ENCODE results near the gene HOXD4. TPM values are rescaled to one million over a fixed set of nuclear protein-coding genes. Genes with fewer than 3 reads are reported as not detected.

Gene HOXD4
- total RNA-seq, 1 experiment from 2014 or later = 1.2 TPM

DNA sequence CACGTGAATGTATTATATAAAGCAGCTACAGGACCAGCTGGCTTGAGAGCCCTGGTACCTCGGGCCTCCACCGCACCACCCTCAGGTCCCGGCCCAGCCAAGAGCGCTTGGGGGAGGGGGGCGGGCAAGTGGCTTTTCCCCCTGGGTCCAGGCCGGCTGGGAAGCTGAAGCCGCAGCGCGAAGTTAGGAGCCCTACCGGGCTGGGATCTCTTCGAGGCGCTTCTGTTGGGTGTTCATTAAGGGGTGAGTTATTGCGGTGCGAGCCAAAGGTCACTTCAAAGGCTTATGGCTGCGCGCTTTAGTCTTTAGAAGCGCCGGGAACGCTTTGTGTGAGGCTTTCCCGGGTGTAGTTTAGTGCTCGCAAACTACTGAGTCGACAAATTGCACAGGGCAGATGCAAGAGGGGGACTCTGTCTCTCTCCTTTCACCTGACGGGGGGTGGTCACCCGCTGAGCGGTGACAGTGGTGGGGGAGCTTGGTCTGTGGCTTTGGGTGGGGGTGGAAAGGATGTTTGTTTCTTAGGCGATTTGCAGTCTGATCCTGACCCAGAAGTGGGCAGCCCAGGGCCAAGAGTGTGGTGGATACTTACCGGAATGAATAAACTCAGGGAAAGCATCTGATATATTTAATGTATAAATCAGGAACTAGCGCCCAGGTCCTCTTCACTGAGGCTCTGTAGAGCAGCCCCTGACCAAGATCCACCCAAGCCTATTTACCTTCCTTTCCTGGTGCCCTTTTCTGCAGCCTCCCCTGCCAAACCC, 11.7 kb downstream of the HOXD4 start:
- peaks cover 9% of the 10 kb centered on the region for H3K9me3 Mint-ChIP-seq (ENCODE audit: unreplicated experiment)
- no peak for DNase-seq
- no peaks in the 10 kb centered on the region for H3K4me1 Mint-ChIP-seq (ENCODE audit: low read depth, unreplicated experiment)
- TF ChIP-seq, protein P1, sequence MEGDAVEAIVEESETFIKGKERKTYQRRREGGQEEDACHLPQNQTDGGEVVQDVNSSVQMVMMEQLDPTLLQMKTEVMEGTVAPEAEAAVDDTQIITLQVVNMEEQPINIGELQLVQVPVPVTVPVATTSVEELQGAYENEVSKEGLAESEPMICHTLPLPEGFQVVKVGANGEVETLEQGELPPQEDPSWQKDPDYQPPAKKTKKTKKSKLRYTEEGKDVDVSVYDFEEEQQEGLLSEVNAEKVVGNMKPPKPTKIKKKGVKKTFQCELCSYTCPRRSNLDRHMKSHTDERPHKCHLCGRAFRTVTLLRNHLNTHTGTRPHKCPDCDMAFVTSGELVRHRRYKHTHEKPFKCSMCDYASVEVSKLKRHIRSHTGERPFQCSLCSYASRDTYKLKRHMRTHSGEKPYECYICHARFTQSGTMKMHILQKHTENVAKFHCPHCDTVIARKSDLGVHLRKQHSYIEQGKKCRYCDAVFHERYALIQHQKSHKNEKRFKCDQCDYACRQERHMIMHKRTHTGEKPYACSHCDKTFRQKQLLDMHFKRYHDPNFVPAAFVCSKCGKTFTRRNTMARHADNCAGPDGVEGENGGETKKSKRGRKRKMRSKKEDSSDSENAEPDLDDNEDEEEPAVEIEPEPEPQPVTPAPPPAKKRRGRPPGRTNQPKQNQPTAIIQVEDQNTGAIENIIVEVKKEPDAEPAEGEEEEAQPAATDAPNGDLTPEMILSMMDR (IDR thresholded peaks at IDR 0.05; ENCODE audit: insufficient read depth in 1 of 2, low read depth in 1 of 2, low read length in 1 of 2, severe bottlenecking in 1 of 2, unreplicated experiment in 1 of 2) = no peak
- Histone ChIP-seq H3K36me3 (ENCODE audit: control insufficient read depth, insufficient read depth, low read length) (no peaks in the 10 kb centered on the region), H3K4me1 (no peaks in the 10 kb centered on the region), H3K4me3 (ENCODE audit: low read depth, low read length) (no peak overlapping the region), H3K9me3 (no peaks in the 10 kb centered on the region), H3K27me3 (replicated peaks; ENCODE audit: control insufficient read depth, insufficient read depth, low read length) (no peaks in the 10 kb centered on the region)
- intact Hi-C loops (cut with micrococcal nuclease; ENCODE audit: unreplicated experiment) = no loop called here
- H3K27me3 Mint-ChIP-seq (ENCODE audit: insufficient read depth, unreplicated experiment) = peaks cover 12% of the 10 kb centered on the region
- no TSS peak for BruUV-seq (replicated peaks)
- H3K4me3 Mint-ChIP-seq (ENCODE audit: unreplicated experiment) = no peak overlapping the region
- no peak overlapping the region for H3K27ac Mint-ChIP-seq (ENCODE audit: unreplicated experiment)
- CTCF ChIA-PET = no interaction called here
- POLR2A ChIA-PET = no interaction called here
- H3K36me3 Mint-ChIP-seq (ENCODE audit: insufficient read depth, unreplicated experiment) = no peaks in the 10 kb centered on the region

DNA sequence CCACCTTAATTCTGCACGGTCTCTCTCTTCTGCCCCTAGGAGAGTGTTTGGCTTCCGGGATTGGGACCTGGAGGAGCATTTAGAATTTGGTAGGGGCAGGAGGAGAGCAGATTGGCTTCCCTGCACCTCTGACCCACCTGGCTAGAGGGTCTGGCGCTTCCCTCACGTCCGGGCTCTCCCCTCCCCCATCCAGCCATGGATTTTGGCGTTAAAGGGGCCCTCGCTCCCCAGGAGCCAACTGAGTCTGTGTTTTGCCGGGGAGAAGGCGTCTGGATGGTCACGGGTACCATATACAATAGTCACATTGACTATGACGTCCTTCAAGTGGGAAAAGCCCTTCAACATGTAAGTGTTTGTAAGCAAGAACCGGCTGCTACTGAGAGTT, 12.3 kb downstream of the HOXD4 start:
- Mint-ChIP-seq H3K27me3 (ENCODE audit: insufficient read depth, unreplicated experiment) (peaks cover 10% of the 10 kb centered on the region), H3K4me1 (ENCODE audit: low read depth, unreplicated experiment) (no peaks in the 10 kb centered on the region), H3K27ac (ENCODE audit: unreplicated experiment) (no peak overlapping the region), H3K36me3 (ENCODE audit: insufficient read depth, unreplicated experiment) (no peaks in the 10 kb centered on the region), H3K9me3 (ENCODE audit: unreplicated experiment) (peaks cover 9% of the 10 kb centered on the region), H3K4me3 (ENCODE audit: unreplicated experiment) (no peak overlapping the region)
- POLR2A ChIA-PET = no interaction called here
- no peaks in the 10 kb centered on the region for H3K27me3 ChIP-seq (replicated peaks; ENCODE audit: control insufficient read depth, insufficient read depth, low read length)
- no peaks in the 10 kb centered on the region for H3K9me3 ChIP-seq
- no TSS peak for BruUV-seq (replicated peaks)
- H3K4me1 ChIP-seq = no peaks in the 10 kb centered on the region
- no peaks in the 10 kb centered on the region for H3K36me3 ChIP-seq (ENCODE audit: control insufficient read depth, insufficient read depth, low read length)
- DNase-seq = no peak
- CTCF ChIA-PET = no interaction called here
- no peak overlapping the region for H3K4me3 ChIP-seq (ENCODE audit: low read depth, low read length)
- TF ChIP-seq, protein P1 (IDR thresholded peaks at IDR 0.05; ENCODE audit: insufficient read depth in 1 of 2, low read depth in 1 of 2, low read length in 1 of 2, severe bottlenecking in 1 of 2, unreplicated experiment in 1 of 2) = no peak
- intact Hi-C loops (cut with micrococcal nuclease; ENCODE audit: unreplicated experiment) = no loop called here

DNA sequence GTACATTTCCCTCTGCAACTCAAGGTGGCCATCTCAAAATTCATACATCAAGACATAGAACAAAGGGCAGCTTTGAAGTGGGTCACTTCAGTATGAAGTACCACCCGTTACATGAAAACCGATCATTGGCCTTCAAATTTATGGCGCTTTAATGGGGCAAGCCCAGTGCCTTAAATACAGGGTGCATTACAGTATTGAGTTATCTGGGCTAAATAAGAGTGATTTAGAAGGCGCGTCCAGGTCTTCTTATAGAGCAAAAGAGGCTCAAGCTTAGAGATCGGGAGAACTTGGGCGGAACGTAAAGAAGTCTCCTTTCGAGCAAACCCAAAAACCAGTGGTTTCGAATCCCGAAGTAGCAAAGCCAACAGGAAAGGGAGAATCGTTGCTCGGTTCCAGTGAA, 12.9 kb downstream of the HOXD4 start:
- Mint-ChIP-seq H3K27ac (ENCODE audit: unreplicated experiment) (no peak overlapping the region), H3K27me3 (ENCODE audit: insufficient read depth, unreplicated experiment) (peaks cover 10% of the 10 kb centered on the region), H3K9me3 (ENCODE audit: unreplicated experiment) (peaks cover 9% of the 10 kb centered on the region), H3K4me1 (ENCODE audit: low read depth, unreplicated experiment) (no peaks in the 10 kb centered on the region), H3K36me3 (ENCODE audit: insufficient read depth, unreplicated experiment) (no peaks in the 10 kb centered on the region), H3K4me3 (ENCODE audit: unreplicated experiment) (no peak overlapping the region)
- Histone ChIP-seq H3K36me3 (ENCODE audit: control insufficient read depth, insufficient read depth, low read length) (no peaks in the 10 kb centered on the region), H3K27me3 (replicated peaks; ENCODE audit: control insufficient read depth, insufficient read depth, low read length) (no peaks in the 10 kb centered on the region), H3K4me3 (ENCODE audit: low read depth, low read length) (no peak overlapping the region), H3K9me3 (no peaks in the 10 kb centered on the region), H3K4me1 (no peaks in the 10 kb centered on the region)
- POLR2A ChIA-PET = no interaction called here
- BruUV-seq (replicated peaks) = no TSS peak
- TF ChIP-seq, protein P1 (IDR thresholded peaks at IDR 0.05; ENCODE audit: insufficient read depth in 1 of 2, low read depth in 1 of 2, low read length in 1 of 2, severe bottlenecking in 1 of 2, unreplicated experiment in 1 of 2) = no peak
- CTCF ChIA-PET = no interaction called here
- no peak for DNase-seq
- intact Hi-C loops (cut with micrococcal nuclease; ENCODE audit: unreplicated experiment) = no loop called here
